HFFc6 (cell line): ENCODE data around the gene SIGLEC15. TPM values are rescaled to one million over a fixed set of nuclear protein-coding genes. Genes with fewer than 3 reads are reported as not detected.

ENCODE experiments used
- DNase-seq: peaks from one replicate; pipeline ENCODE4 v3.0.0-alpha.2; 2018
- H3K27ac Mint-ChIP-seq: 2 replicates; pipeline ENCODE4 v1.8.0; 2020; ENCODE audit warnings: mild to moderate bottlenecking, mixed read lengths
- H3K27me3 Mint-ChIP-seq: 2 replicates; pipeline ENCODE4 v1.8.0; 2021; ENCODE audit warnings: mild to moderate bottlenecking, moderate library complexity, mixed read lengths; ENCODE audit not compliant: insufficient read depth
- H3K36me3 Mint-ChIP-seq: 2 replicates; pipeline ENCODE4 v1.8.0; 2021; ENCODE audit warnings: low read depth, mixed read lengths
- H3K4me1 Mint-ChIP-seq: 2 replicates; pipeline ENCODE4 v1.8.0; 2020; ENCODE audit warnings: low read depth, mixed read lengths
- H3K4me3 Mint-ChIP-seq: 2 replicates; pipeline ENCODE4 v1.8.0; 2020; ENCODE audit warnings: mild to moderate bottlenecking, moderate library complexity, mixed read lengths
- H3K9me3 Mint-ChIP-seq: 2 replicates; pipeline ENCODE4 v1.8.0; 2020; ENCODE audit warnings: mild to moderate bottlenecking, mixed read lengths
- CTCF ChIP-seq: fragments of 200-600 bp; sonication (generic); IDR thresholded peaks from 2 replicates; pipeline ENCODE4 v1.5.0; 2021; ENCODE audit warnings: antibody characterized with exemption, mild to moderate bottlenecking
- long read RNA-seq: library from polyadenylated mRNA; unstranded; transcript quantifications from one replicate; pipeline ENCODE4 v2.0.0, GENCODE V29; 2019
- total RNA-seq, 6 experiments: library from RNA; stranded (reverse); fragmentation: NEBNext Ultra II Directional; extraction: Animal tissue kit (Norgen Biotek cat#: 25700); gene quantifications; 2 replicates in 1 of 6; 3 replicates in 5 of 6; pipeline ENCODE4 v1.2.3, GENCODE V29; 2021

The SIGLEC15 gene
- total RNA-seq, result under 1 TPM; 0.40 to 0.91 (median 0.61) TPM
- long read RNA-seq, result 0 reads

- Mint-ChIP-seq H3K27ac (peak within 1 kb of the TSS; percentile 44), H3K4me1 (peaks cover 29% of the 10 kb centered on the region), H3K4me3 (no peak within 1 kb of the TSS), H3K9me3 (no peaks in the 10 kb centered on the region), H3K27me3 (no peaks in the 10 kb centered on the region), H3K36me3 (no peaks in the 10 kb centered on the region)
- no peak for TF ChIP-seq CTCF
- no peak for DNase-seq
Measured at GRCh38 chr18:45825258-45826044, at the start of gene SIGLEC15. SIGLEC15 (plus strand) TSS chr18:45825675; CDS start chr18:45825729, 54 bp downstream.

- Mint-ChIP-seq H3K27ac (peak overlapping the region; percentile 79), H3K27me3 (no peaks in the 10 kb centered on the region), H3K36me3 (0 out of 2 replicates have a peak, but pooled peaks cover 4% of the 10 kb centered on the region), H3K4me1 (peaks cover 85% of the 10 kb centered on the region), H3K4me3 (peak overlapping the region; percentile 83), H3K9me3 (no peaks in the 10 kb centered on the region)
- TF ChIP-seq CTCF, result no peak
- DNase-seq, result no peak
Measured at GRCh38 chr18:45775743-45776142, 49.7 kb upstream of the SIGLEC15 start.

- no peak for TF ChIP-seq CTCF
- Mint-ChIP-seq H3K27ac (peak overlapping the region; percentile 84), H3K36me3 (0 out of 2 replicates have a peak, but pooled peaks cover 4% of the 10 kb centered on the region), H3K4me3 (peak overlapping the region; percentile 5), H3K4me1 (peaks cover 85% of the 10 kb centered on the region), H3K9me3 (no peaks in the 10 kb centered on the region), H3K27me3 (no peaks in the 10 kb centered on the region)
- DNase-seq, result peak; percentile 86
Measured at GRCh38 chr18:45777393-45777792, 48.1 kb upstream of the SIGLEC15 start.

GRCh38 chr18:45780568-45780967 is 44.9 kb upstream of the SIGLEC15 start:
- H3K27ac Mint-ChIP-seq, result 0 out of 2 replicates have a peak overlapping the region, but pooled peaks have one; percentile 39
- 0 out of 2 replicates have a peak, but pooled peaks cover 4% of the 10 kb centered on the region for H3K36me3 Mint-ChIP-seq
- no peak for TF ChIP-seq CTCF
- H3K4me1 Mint-ChIP-seq, result peaks cover 93% of the 10 kb centered on the region
- H3K4me3 Mint-ChIP-seq, result no peak overlapping the region
- no peaks in the 10 kb centered on the region for H3K9me3 Mint-ChIP-seq
- H3K27me3 Mint-ChIP-seq, result no peaks in the 10 kb centered on the region; the same call in 1 of the 2 replicates
- DNase-seq, result no peak

- H3K27me3 Mint-ChIP-seq, result no peaks in the 10 kb centered on the region; the same call in none of the 2 replicates
- peaks cover 93% of the 10 kb centered on the region for H3K4me1 Mint-ChIP-seq
- DNase-seq, result no peak
- H3K36me3 Mint-ChIP-seq, result 0 out of 2 replicates have a peak, but pooled peaks cover 4% of the 10 kb centered on the region
- TF ChIP-seq CTCF, result no peak
- peak overlapping the region; percentile 96 for H3K27ac Mint-ChIP-seq
- H3K4me3 Mint-ChIP-seq, result no peak overlapping the region
- no peaks in the 10 kb centered on the region for H3K9me3 Mint-ChIP-seq
Measured at GRCh38 chr18:45782662-45783061, 42.8 kb upstream of the SIGLEC15 start.
